Measurements from ENCODE around the gene PRKCB. TPM values are rescaled to one million over a fixed set of nuclear protein-coding genes. Genes with fewer than 3 reads are reported as not detected.

PRKCB gene
- polyA plus RNA-seq, 1 donor (not counting 4 experiments of a cell fraction or from before 2014, with no cell fraction given): 0.18 TPM

GRCh38 chr16:23847251-23847650 lies 11.5 kb downstream of the PRKCB start:
- H3K9me1 ChIP-seq (ENCODE audit: control insufficient read depth, extremely low read depth, insufficient read depth, low read length): no peaks in the 10 kb centered on the region
- no peak overlapping the region for H3K9ac ChIP-seq (ENCODE audit: control insufficient read depth, extremely low read depth, insufficient read depth, low read length)
- DNase-seq (ENCODE audit: low read depth, low spot score): no peak
- H3K9me3 ChIP-seq (ENCODE audit: control insufficient read depth, low read depth, low read length): no peaks in the 10 kb centered on the region
- H3K27ac ChIP-seq (ENCODE audit: control insufficient read depth, insufficient read depth, low read length): no peak overlapping the region
- TF ChIP-seq, protein P1, sequence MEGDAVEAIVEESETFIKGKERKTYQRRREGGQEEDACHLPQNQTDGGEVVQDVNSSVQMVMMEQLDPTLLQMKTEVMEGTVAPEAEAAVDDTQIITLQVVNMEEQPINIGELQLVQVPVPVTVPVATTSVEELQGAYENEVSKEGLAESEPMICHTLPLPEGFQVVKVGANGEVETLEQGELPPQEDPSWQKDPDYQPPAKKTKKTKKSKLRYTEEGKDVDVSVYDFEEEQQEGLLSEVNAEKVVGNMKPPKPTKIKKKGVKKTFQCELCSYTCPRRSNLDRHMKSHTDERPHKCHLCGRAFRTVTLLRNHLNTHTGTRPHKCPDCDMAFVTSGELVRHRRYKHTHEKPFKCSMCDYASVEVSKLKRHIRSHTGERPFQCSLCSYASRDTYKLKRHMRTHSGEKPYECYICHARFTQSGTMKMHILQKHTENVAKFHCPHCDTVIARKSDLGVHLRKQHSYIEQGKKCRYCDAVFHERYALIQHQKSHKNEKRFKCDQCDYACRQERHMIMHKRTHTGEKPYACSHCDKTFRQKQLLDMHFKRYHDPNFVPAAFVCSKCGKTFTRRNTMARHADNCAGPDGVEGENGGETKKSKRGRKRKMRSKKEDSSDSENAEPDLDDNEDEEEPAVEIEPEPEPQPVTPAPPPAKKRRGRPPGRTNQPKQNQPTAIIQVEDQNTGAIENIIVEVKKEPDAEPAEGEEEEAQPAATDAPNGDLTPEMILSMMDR (optimal IDR thresholded peaks at IDR 0.05 in 1 of 3, IDR thresholded peaks at IDR 0.05 in 1 of 3, conservative IDR thresholded peaks at IDR 0.05 in 1 of 3; ENCODE audit: extremely low read depth in 1 of 3, insufficient read depth in 2 of 3, low read length in 3 of 3): no peak
- no peak for TF ChIP-seq EZH2 (IDR thresholded peaks at IDR 0.05; ENCODE audit: low read length)
- no peaks in the 10 kb centered on the region for H3K27me3 ChIP-seq (ENCODE audit: control insufficient read depth, extremely low read depth, insufficient read depth, low read length)
- dilution Hi-C loops (cut with MboI; ENCODE audit: extremely low pct_ligation_motif_present, low sequenced_read_pairs): no loop called here
- FAIRE-seq: no peak
- H2AFZ ChIP-seq (ENCODE audit: control insufficient read depth, low read length): no peak overlapping the region
- no peaks in the 10 kb centered on the region for H3K4me1 ChIP-seq (ENCODE audit: control insufficient read depth, extremely low read depth, insufficient read depth, low read length)
- no peak overlapping the region for H3K4me2 ChIP-seq (ENCODE audit: control insufficient read depth, extremely low read depth, insufficient read depth, low read depth, low read length)
- H4K20me1 ChIP-seq (ENCODE audit: control insufficient read depth, extremely low read depth, insufficient read depth, low read length): no peaks in the 10 kb centered on the region
- H3K4me3 ChIP-seq (ENCODE audit: control insufficient read depth in 2 of 3, extremely low read depth in 1 of 3, insufficient read depth in 2 of 3, low read depth in 1 of 3, low read length in 3 of 3): no peak overlapping the region
- H3K79me2 ChIP-seq (ENCODE audit: control insufficient read depth, insufficient read depth, low read length): no peaks in the 10 kb centered on the region
- H3K36me3 ChIP-seq (ENCODE audit: control insufficient read depth in 2 of 2, extremely low read depth in 1 of 2, insufficient read depth in 2 of 2, low read length in 2 of 2): no peaks in the 10 kb centered on the region

- no peak for DNase-seq (ENCODE audit: low read depth, low spot score)
- dilution Hi-C loops (cut with MboI; ENCODE audit: extremely low pct_ligation_motif_present, low sequenced_read_pairs): no loop called here
- H3K79me2 ChIP-seq (ENCODE audit: control insufficient read depth, insufficient read depth, low read length): no peaks in the 10 kb centered on the region
- H2AFZ ChIP-seq (ENCODE audit: control insufficient read depth, low read length): no peak overlapping the region
- no peak overlapping the region for H3K4me3 ChIP-seq (ENCODE audit: control insufficient read depth in 2 of 3, extremely low read depth in 1 of 3, insufficient read depth in 2 of 3, low read depth in 1 of 3, low read length in 3 of 3)
- H3K4me2 ChIP-seq (ENCODE audit: control insufficient read depth, extremely low read depth, insufficient read depth, low read depth, low read length): no peak overlapping the region
- no peak for FAIRE-seq
- no peaks in the 10 kb centered on the region for H3K27me3 ChIP-seq (ENCODE audit: control insufficient read depth, extremely low read depth, insufficient read depth, low read length)
- H3K9me3 ChIP-seq (ENCODE audit: control insufficient read depth, low read depth, low read length): no peaks in the 10 kb centered on the region
- H3K36me3 ChIP-seq (ENCODE audit: control insufficient read depth in 2 of 2, extremely low read depth in 1 of 2, insufficient read depth in 2 of 2, low read length in 2 of 2): no peaks in the 10 kb centered on the region
- H3K9ac ChIP-seq (ENCODE audit: control insufficient read depth, extremely low read depth, insufficient read depth, low read length): no peak overlapping the region
- H3K4me1 ChIP-seq (ENCODE audit: control insufficient read depth, extremely low read depth, insufficient read depth, low read length): no peaks in the 10 kb centered on the region
- TF ChIP-seq EZH2 (IDR thresholded peaks at IDR 0.05; ENCODE audit: low read length): no peak
- TF ChIP-seq, protein P1 (optimal IDR thresholded peaks at IDR 0.05 in 1 of 3, IDR thresholded peaks at IDR 0.05 in 1 of 3, conservative IDR thresholded peaks at IDR 0.05 in 1 of 3; ENCODE audit: extremely low read depth in 1 of 3, insufficient read depth in 2 of 3, low read length in 3 of 3): no peak
- no peak overlapping the region for H3K27ac ChIP-seq (ENCODE audit: control insufficient read depth, insufficient read depth, low read length)
- H4K20me1 ChIP-seq (ENCODE audit: control insufficient read depth, extremely low read depth, insufficient read depth, low read length): no peaks in the 10 kb centered on the region
- H3K9me1 ChIP-seq (ENCODE audit: control insufficient read depth, extremely low read depth, insufficient read depth, low read length): no peaks in the 10 kb centered on the region
Measured at GRCh38 chr16:23847948-23848347, 12.2 kb downstream of the PRKCB start.

Measured in keratinocyte (primary cell).